ENCODE data around the gene CHSY1.

The CHSY1 gene

GRCh38 chr15:101269479-101270223 lies 17.8 kb upstream of the CHSY1 start:
- no peak for DNase-seq

GRCh38 chr15:101267320-101268104 lies 15.7 kb upstream of the CHSY1 start:
- DNase-seq, result no peak

- DNase-seq, result no peak
Observed at GRCh38 chr15:101266787-101267186, 14.9 kb upstream of the CHSY1 start.

- no peak for DNase-seq
Observed at GRCh38 chr15:101266034-101266433, 14.2 kb upstream of the CHSY1 start.

GRCh38 chr15:101264911-101265641 lies 13.2 kb upstream of the CHSY1 start:
- DNase-seq, result no peak

- no peak for DNase-seq
Observed at GRCh38 chr15:101264011-101264410, 12.2 kb upstream of the CHSY1 start.

GRCh38 chr15:101262551-101262950 lies 10.7 kb upstream of the CHSY1 start:
- DNase-seq, result no peak

- peak in 3 of 5 experiments; percentile 33 to 53 (median 39) for DNase-seq
Observed at GRCh38 chr15:101258238-101259144, 6.6 kb upstream of the CHSY1 start.

- DNase-seq, result peak in 1 of 5 experiments; percentile 65
Observed at GRCh38 chr15:101256757-101257156, 4.9 kb upstream of the CHSY1 start.

GRCh38 chr15:101255615-101256241 lies 3.9 kb upstream of the CHSY1 start:
- DNase-seq, result peak in 1 of 5 experiments; percentile 50

GRCh38 chr15:101255051-101255395 lies 3.2 kb upstream of the CHSY1 start:
- DNase-seq, result no peak

GRCh38 chr15:101254157-101255050 lies 2.6 kb upstream of the CHSY1 start:
- no peak for DNase-seq

GRCh38 chr15:101252836-101253235 lies 988 bp upstream of the CHSY1 start:
- DNase-seq, result no peak

GRCh38 chr15:101250873-101251829 lies 697 bp downstream of the CHSY1 start:
- peak in 2 of 5 experiments; percentile 14 to 42 for DNase-seq

- no peak for DNase-seq
Observed at GRCh38 chr15:101250341-101250831, 1.5 kb downstream of the CHSY1 start.

GRCh38 chr15:101248274-101248673 lies 3.6 kb downstream of the CHSY1 start:
- DNase-seq, result no peak

- peak in 1 of 5 experiments; percentile 60 for DNase-seq
Observed at GRCh38 chr15:101246824-101247745, 4.8 kb downstream of the CHSY1 start.

- no peak for DNase-seq
Observed at GRCh38 chr15:101246391-101246790, 5.5 kb downstream of the CHSY1 start.
